ENCODE data around the gene EYA2.

DNA sequence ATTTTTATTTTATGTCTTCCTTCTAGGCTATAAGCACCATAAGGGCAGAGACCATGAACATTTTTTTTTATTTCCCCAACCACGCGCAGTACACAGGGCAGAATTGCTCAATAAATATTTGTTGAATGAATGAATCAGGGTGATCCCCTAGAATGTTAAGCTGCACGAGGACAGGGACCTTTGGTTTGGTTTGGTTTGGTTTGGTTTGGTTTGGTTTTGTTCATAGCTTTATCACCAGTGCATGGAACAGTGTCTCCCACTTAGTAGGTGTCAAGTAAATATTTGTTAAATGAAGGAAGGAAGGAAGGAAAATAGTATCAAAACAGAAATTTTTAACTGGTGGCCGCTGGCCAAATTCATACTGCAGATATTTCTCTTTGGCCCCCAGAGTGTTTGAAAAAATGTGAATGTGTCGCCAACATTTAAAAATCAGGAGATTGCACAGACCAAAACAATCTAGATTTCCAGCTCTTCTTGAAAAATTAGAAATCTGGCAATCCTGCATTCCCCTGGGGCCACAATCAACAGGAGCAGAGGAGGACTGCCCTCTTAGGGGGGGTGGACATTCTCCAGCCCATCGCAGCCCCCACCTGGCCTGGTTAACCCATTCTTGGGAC lies 205.3 kb downstream of the EYA2 start:
- TF ChIP-seq POLR2AphosphoS5 (IDR thresholded peaks at IDR 0.05; ENCODE audit: insufficient read depth in 1 of 2, low read depth in 1 of 2) = no peak
- TF ChIP-seq, protein P1, sequence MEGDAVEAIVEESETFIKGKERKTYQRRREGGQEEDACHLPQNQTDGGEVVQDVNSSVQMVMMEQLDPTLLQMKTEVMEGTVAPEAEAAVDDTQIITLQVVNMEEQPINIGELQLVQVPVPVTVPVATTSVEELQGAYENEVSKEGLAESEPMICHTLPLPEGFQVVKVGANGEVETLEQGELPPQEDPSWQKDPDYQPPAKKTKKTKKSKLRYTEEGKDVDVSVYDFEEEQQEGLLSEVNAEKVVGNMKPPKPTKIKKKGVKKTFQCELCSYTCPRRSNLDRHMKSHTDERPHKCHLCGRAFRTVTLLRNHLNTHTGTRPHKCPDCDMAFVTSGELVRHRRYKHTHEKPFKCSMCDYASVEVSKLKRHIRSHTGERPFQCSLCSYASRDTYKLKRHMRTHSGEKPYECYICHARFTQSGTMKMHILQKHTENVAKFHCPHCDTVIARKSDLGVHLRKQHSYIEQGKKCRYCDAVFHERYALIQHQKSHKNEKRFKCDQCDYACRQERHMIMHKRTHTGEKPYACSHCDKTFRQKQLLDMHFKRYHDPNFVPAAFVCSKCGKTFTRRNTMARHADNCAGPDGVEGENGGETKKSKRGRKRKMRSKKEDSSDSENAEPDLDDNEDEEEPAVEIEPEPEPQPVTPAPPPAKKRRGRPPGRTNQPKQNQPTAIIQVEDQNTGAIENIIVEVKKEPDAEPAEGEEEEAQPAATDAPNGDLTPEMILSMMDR (IDR thresholded peaks at IDR 0.05) = no peak
- TF ChIP-seq POLR2A (IDR thresholded peaks at IDR 0.05) = no peak
